Endodermal cell (in vitro differentiated cells): ENCODE results near the gene OGN. TPM values are rescaled to one million over a fixed set of nuclear protein-coding genes. Genes with fewer than 3 reads are reported as not detected.

ENCODE experiments used
- DNase-seq: peaks from one replicate; pipeline ENCODE4 v3.0.0-alpha.2; 2017
- H3K27ac ChIP-seq: 2 replicates; pipeline ENCODE4 v1.5.1; 2013; ENCODE audit warnings: mild to moderate bottlenecking, low read depth, low read length, moderate library complexity
- H3K27me3 ChIP-seq: 2 replicates; pipeline ENCODE4 v1.6.1; 2013; ENCODE audit warnings: mild to moderate bottlenecking, low read length, moderate library complexity; ENCODE audit not compliant: insufficient read depth, control insufficient read depth, poor library complexity, severe bottlenecking
- H3K36me3 ChIP-seq: 2 replicates; pipeline ENCODE4 v1.7.0; 2013; ENCODE audit warnings: mild to moderate bottlenecking, low read length, moderate library complexity; ENCODE audit not compliant: control insufficient read depth, insufficient read depth
- H3K4me1 ChIP-seq: one replicate; pipeline ENCODE4 v1.7.0; 2013; ENCODE audit warnings: low read length; ENCODE audit not compliant: control insufficient read depth, insufficient read depth
- H3K4me3 ChIP-seq: 2 replicates; pipeline ENCODE4 v1.5.1; 2013; ENCODE audit warnings: mild to moderate bottlenecking, low read length, moderate library complexity
- H3K9ac ChIP-seq: 2 replicates; pipeline ENCODE4 v1.6.1; 2013; ENCODE audit warnings: mild to moderate bottlenecking, low read length, moderate library complexity; ENCODE audit not compliant: poor library complexity, severe bottlenecking; ENCODE audit errors: extremely low read depth
- H3K9me3 ChIP-seq: 2 replicates; pipeline ENCODE4 v1.6.1; 2013; ENCODE audit warnings: mild to moderate bottlenecking, low read length, moderate library complexity; ENCODE audit not compliant: control insufficient read depth
- H3K27ac Mint-ChIP-seq: 2 replicates; pipeline ENCODE4 v1.8.0; 2020; ENCODE audit warnings: mixed read lengths
- H3K27me3 Mint-ChIP-seq: 2 replicates; pipeline ENCODE4 v1.8.0; 2021; ENCODE audit warnings: mild to moderate bottlenecking, mixed read lengths; ENCODE audit not compliant: insufficient read depth
- H3K36me3 Mint-ChIP-seq: 2 replicates; pipeline ENCODE4 v1.8.0; 2020; ENCODE audit warnings: low read depth, mixed read lengths
- H3K4me1 Mint-ChIP-seq: 2 replicates; pipeline ENCODE4 v1.8.0; 2020; ENCODE audit warnings: mixed read lengths
- H3K4me3 Mint-ChIP-seq: 2 replicates; pipeline ENCODE4 v1.8.0; 2020; ENCODE audit warnings: mild to moderate bottlenecking, moderate library complexity, mixed read lengths
- H3K9me3 Mint-ChIP-seq: 2 replicates; pipeline ENCODE4 v1.8.0; 2020; ENCODE audit warnings: mild to moderate bottlenecking, mixed read lengths
- CTCF ChIP-seq: fragments of 200-600 bp; sonication (generic); conservative IDR thresholded peaks from 2 replicates; pipeline ENCODE4 v1.5.0; 2021; ENCODE audit warnings: antibody characterized with exemption, mild to moderate bottlenecking
- WGBS, 2 experiments: methylation state at CpG; one replicate each; pipeline versions ENCODE4 v1.1.5 to v1.1.7; 2013; ENCODE audit warnings: missing lambda C conversion rate in 2 of 2, mixed read lengths in 1 of 2; ENCODE audit not compliant: insufficient coverage in 1 of 2, insufficient read length in 1 of 2; 5-methylcytosine and 5-hydroxymethylcytosine counted together
- total RNA-seq, 2 donors: library from RNA; stranded (reverse); fragmentation: NEBNext Ultra II Directional in 1 of 2; extraction: Animal tissue kit (Norgen Biotek cat#: 25700) in 1 of 2; gene quantifications; 2 replicates in 1 of 2; 3 replicates in 1 of 2; pipeline ENCODE4 v1.2.1, GENCODE V29; 2021

The OGN gene
- total RNA-seq, 2 donors from 2014 or later: not detected

- H3K27me3 Mint-ChIP-seq: no peaks in the 10 kb centered on the region
- H3K27ac Mint-ChIP-seq: no peak overlapping the region
- Histone ChIP-seq H3K4me3 (no peak overlapping the region), H3K9ac (no peak overlapping the region), H3K9me3 (peaks cover 6% of the 10 kb centered on the region), H3K36me3 (no peaks in the 10 kb centered on the region), H3K4me1 (no peaks in the 10 kb centered on the region), H3K27ac (no peak overlapping the region), H3K27me3 (no peaks in the 10 kb centered on the region)
- 100% methylated on average over 1 of the region's 1 CpG; no CpG with 5 or more reads in 1 of the 2 experiments for WGBS, 2 experiments
- no peaks in the 10 kb centered on the region for H3K4me1 Mint-ChIP-seq
- no peak overlapping the region for H3K4me3 Mint-ChIP-seq
- no peak for DNase-seq
- H3K9me3 Mint-ChIP-seq: peaks cover 8% of the 10 kb centered on the region
- TF ChIP-seq CTCF: no peak
- no peaks in the 10 kb centered on the region for H3K36me3 Mint-ChIP-seq
These were observed 10.7 kb downstream of the OGN start for GRCh38 chr9:92393686-92394085.

- 95% methylated on average over 2 of the region's 2 CpGs; no CpG with 5 or more reads in 1 of the 2 experiments for WGBS, 2 experiments
- no peak overlapping the region for H3K27ac Mint-ChIP-seq
- H3K9ac ChIP-seq: no peak overlapping the region
- H3K36me3 ChIP-seq: no peaks in the 10 kb centered on the region
- no peak overlapping the region for H3K4me3 Mint-ChIP-seq
- no peak overlapping the region for H3K27ac ChIP-seq
- no peaks in the 10 kb centered on the region for H3K4me1 ChIP-seq
- H3K9me3 ChIP-seq: peaks cover 3% of the 10 kb centered on the region
- H3K4me3 ChIP-seq: no peak overlapping the region
- no peaks in the 10 kb centered on the region for H3K27me3 ChIP-seq
- no peaks in the 10 kb centered on the region for H3K36me3 Mint-ChIP-seq
- DNase-seq: no peak
- peaks cover 6% of the 10 kb centered on the region for H3K9me3 Mint-ChIP-seq
- no peaks in the 10 kb centered on the region for H3K27me3 Mint-ChIP-seq
- no peak for TF ChIP-seq CTCF
- no peaks in the 10 kb centered on the region for H3K4me1 Mint-ChIP-seq
These were observed 11.7 kb downstream of the OGN start for GRCh38 chr9:92392690-92393089.

- no peak overlapping the region for H3K4me3 Mint-ChIP-seq
- no peaks in the 10 kb centered on the region for H3K36me3 Mint-ChIP-seq
- H3K9ac ChIP-seq: no peak overlapping the region
- TF ChIP-seq CTCF: no peak
- no peaks in the 10 kb centered on the region for H3K4me1 Mint-ChIP-seq
- no peaks in the 10 kb centered on the region for H3K36me3 ChIP-seq
- H3K9me3 Mint-ChIP-seq: no peaks in the 10 kb centered on the region
- H3K4me3 ChIP-seq: no peak overlapping the region
- no peak overlapping the region for H3K27ac ChIP-seq
- 96 to 97% methylated on average over 4 of the region's 4 CpGs for WGBS, 2 experiments
- no peaks in the 10 kb centered on the region for H3K27me3 ChIP-seq
- H3K4me1 ChIP-seq: no peaks in the 10 kb centered on the region
- DNase-seq: no peak
- H3K27ac Mint-ChIP-seq: no peak overlapping the region
- no peaks in the 10 kb centered on the region for H3K27me3 Mint-ChIP-seq
- H3K9me3 ChIP-seq: no peaks in the 10 kb centered on the region
These were observed 18.4 kb downstream of the OGN start for GRCh38 chr9:92385953-92386352.
